K562 (cell line): Measurements from ENCODE around the gene CORO2A. TPM values are rescaled to one million over a fixed set of nuclear protein-coding genes. Genes with fewer than 3 reads are reported as not detected.

ENCODE experiments used
- ATF3 ChIP-seq, 2 experiments: fragments of 450-650 bp in 1 of 2; sonication (generic) in 1 of 2; formaldehyde crosslinking in 1 of 2; IDR thresholded peaks in 1 of 2; conservative IDR thresholded peaks in 1 of 2; 2 replicates each; pipeline versions ENCODE4 v1.6.1 to v1.8.1; 2016 to 2023; ENCODE audit warnings: mild to moderate bottlenecking in 2 of 2, moderate library complexity in 2 of 2, inconsistent platforms in 1 of 2, missing genetic modification reagents in 1 of 2
- BRCA1 ChIP-seq, 2 experiments: fragments of 450-650 bp in 1 of 2; sonication (generic) in 1 of 2; formaldehyde crosslinking in 1 of 2; IDR thresholded peaks; 2 replicates each; pipeline versions ENCODE4 v1.5.0 to v1.6.1; 2017 to 2020; ENCODE audit warnings: mild to moderate bottlenecking in 1 of 2, missing genetic modification reagents in 1 of 2
- CBFA2T2 ChIP-seq: fragments of 450-650 bp; conservative IDR thresholded peaks from 2 replicates; pipeline ENCODE4 v1.6.1; 2017; ENCODE audit warnings: mild to moderate bottlenecking
- CBX8 ChIP-seq: fragments of 200-600 bp; sonication (generic); IDR thresholded peaks from 2 replicates; pipeline ENCODE4 v1.6.1; 2012; ENCODE audit warnings: borderline replicate concordance, mixed run types, low read depth, mild to moderate bottlenecking, moderate library complexity, mixed read lengths, low read length, control low read depth, inconsistent platforms; ENCODE audit not compliant: poor library complexity, severe bottlenecking; ENCODE audit errors: extremely low read depth
- CCNT2 ChIP-seq: IDR thresholded peaks from 2 replicates; pipeline ENCODE4 v1.6.1; 2011; ENCODE audit warnings: borderline replicate concordance, low read depth, mild to moderate bottlenecking, moderate library complexity, mixed read lengths, low read length; ENCODE audit not compliant: insufficient read length; ENCODE audit errors: extremely low read depth
- CHD4 ChIP-seq: fragments of 200-600 bp; sonication (generic); IDR thresholded peaks from 3 replicates; pipeline ENCODE4 v1.6.1; 2012; ENCODE audit warnings: low read depth, mild to moderate bottlenecking, mixed read lengths, low read length, inconsistent platforms; ENCODE audit not compliant: insufficient read depth, insufficient replicate concordance, poor library complexity, severe bottlenecking
- CREB3L1 ChIP-seq: fragments of 450-650 bp; IDR thresholded peaks from 2 replicates; pipeline ENCODE4 v1.6.1; 2014; ENCODE audit warnings: low read depth, mild to moderate bottlenecking, moderate library complexity, borderline replicate concordance
- DDX20 ChIP-seq: fragments of 450-650 bp; IDR thresholded peaks from 2 replicates; pipeline ENCODE4 v1.6.1; 2016; ENCODE audit warnings: missing genetic modification characterization, low read depth, mild to moderate bottlenecking, missing compliant biosample characterization, moderate library complexity
- ETS2 ChIP-seq: IDR thresholded peaks from 2 replicates; pipeline ENCODE4 v1.6.1; 2016; ENCODE audit warnings: borderline replicate concordance, missing genetic modification characterization, mild to moderate bottlenecking, moderate library complexity, missing compliant biosample characterization; ENCODE audit not compliant: poor library complexity, severe bottlenecking
- ETV6 ChIP-seq, 3 experiments: fragments of 150-350 bp in 1 of 3; sonication (generic) in 1 of 3; formaldehyde crosslinking in 1 of 3; IDR thresholded peaks; 2 replicates each; pipeline versions ENCODE4 v1.6.1 to v1.8.0; 2014 to 2022; ENCODE audit warnings: borderline replicate concordance in 2 of 3, low read depth in 2 of 3, antibody characterized with exemption in 1 of 3, low read length in 1 of 3, mild to moderate bottlenecking in 1 of 3, missing genetic modification reagents in 1 of 3
- JUNB ChIP-seq: fragments of 450-650 bp; formaldehyde crosslinking; conservative IDR thresholded peaks from 2 replicates; pipeline ENCODE4 v1.4.0; 2020; ENCODE audit warnings: mild to moderate bottlenecking
- NFIC ChIP-seq: fragments of 450-650 bp; IDR thresholded peaks from 2 replicates; pipeline ENCODE4 v1.6.1; 2017; ENCODE audit warnings: mild to moderate bottlenecking, inconsistent platforms
- PHB ChIP-seq: fragments of 250-450 bp; sonication (Bioruptor Pico); IDR thresholded peaks from 2 replicates; pipeline ENCODE4 v1.5.0; 2021
- POLR2H ChIP-seq: IDR thresholded peaks from 2 replicates; pipeline ENCODE4 v1.6.1; 2016; ENCODE audit warnings: missing genetic modification characterization, low read depth, mild to moderate bottlenecking, control low read depth, missing compliant biosample characterization, moderate library complexity
- SMAD3 ChIP-seq: fragments of 450-650 bp; formaldehyde crosslinking; conservative IDR thresholded peaks from 2 replicates; pipeline ENCODE4 v1.4.0; 2020; ENCODE audit warnings: mild to moderate bottlenecking
- SREBF1 ChIP-seq: fragments of 150-350 bp; IDR thresholded peaks from 2 replicates; pipeline ENCODE4 v1.6.1; 2014; ENCODE audit warnings: antibody characterized with exemption, low read depth, low read length, borderline replicate concordance
- SRF ChIP-seq, 2 experiments: fragments of 250-450, 450-650 bp in 1 of 2; sonication (Bioruptor Pico) in 1 of 2; sonication (generic) in 1 of 2; formaldehyde crosslinking; IDR thresholded peaks; 2 replicates each; pipeline versions ENCODE4 v1.5.0 to v1.5.1; 2020 to 2022; ENCODE audit warnings: mild to moderate bottlenecking in 1 of 2, missing genetic modification reagents in 1 of 2
- TAF7 ChIP-seq: fragments of 450-650 bp; IDR thresholded peaks from 2 replicates; pipeline ENCODE4 v1.6.1; 2016; ENCODE audit warnings: missing genetic modification characterization, missing compliant biosample characterization
- VEZF1 ChIP-seq: fragments of 200-800 bp; sonication (Bioruptor generic); IDR thresholded peaks from 2 replicates; pipeline ENCODE4 v1.6.1; 2017; ENCODE audit warnings: missing genetic modification characterization, missing compliant biosample characterization
- ZNF274 ChIP-seq: IDR thresholded peaks from 2 replicates; pipeline ENCODE4 v1.6.1; 2011; ENCODE audit warnings: low read depth, mild to moderate bottlenecking, low read length, moderate library complexity, borderline replicate concordance
- ZNF766 ChIP-seq: fragments of 200-800 bp; sonication (Bioruptor generic); conservative IDR thresholded peaks from 2 replicates; pipeline ENCODE4 v1.6.1; 2016; ENCODE audit warnings: missing genetic modification characterization, missing compliant biosample characterization
- polyA plus RNA-seq, 8 experiments: library from polyadenylated mRNA; depleted of rRNA in 4 of 8; stranded (reverse) in 5 of 8; unstranded in 3 of 8; fragments of >200 nt; fragmentation: Nextera tagmentation in 2 of 8; fragmentation: Illumina TruSeq in 1 of 8; extraction: Ambion mirVana in 2 of 8; extraction: Trizol in 1 of 8; gene quantifications; 2 replicates each; pipeline versions ENCODE4 v1.2.1 to v1.2.3, GENCODE V29; 2011 to 2014; ENCODE audit warnings: inconsistent platforms in 1 of 8, missing spikeins in 1 of 8
- total RNA-seq, 7 experiments: library from RNA; depleted of rRNA in 6 of 7; stranded (reverse); fragments of >200 nt in 6 of 7; fragmentation: Illumina TruSeq in 2 of 7; extraction: Trizol in 2 of 7; gene quantifications; 2 replicates each; pipeline versions ENCODE4 v1.2.1 to v1.2.3, GENCODE V29; 2011 to 2021; ENCODE audit warnings: low replicate concordance in 1 of 7

CORO2A gene
- total and polyA plus RNA-seq, 9 of the 15 experiments (the other 6 are each of a cell fraction or from before 2014, with no cell fraction given): 9.5 to 26.6 (median 18.0) TPM

DNA sequence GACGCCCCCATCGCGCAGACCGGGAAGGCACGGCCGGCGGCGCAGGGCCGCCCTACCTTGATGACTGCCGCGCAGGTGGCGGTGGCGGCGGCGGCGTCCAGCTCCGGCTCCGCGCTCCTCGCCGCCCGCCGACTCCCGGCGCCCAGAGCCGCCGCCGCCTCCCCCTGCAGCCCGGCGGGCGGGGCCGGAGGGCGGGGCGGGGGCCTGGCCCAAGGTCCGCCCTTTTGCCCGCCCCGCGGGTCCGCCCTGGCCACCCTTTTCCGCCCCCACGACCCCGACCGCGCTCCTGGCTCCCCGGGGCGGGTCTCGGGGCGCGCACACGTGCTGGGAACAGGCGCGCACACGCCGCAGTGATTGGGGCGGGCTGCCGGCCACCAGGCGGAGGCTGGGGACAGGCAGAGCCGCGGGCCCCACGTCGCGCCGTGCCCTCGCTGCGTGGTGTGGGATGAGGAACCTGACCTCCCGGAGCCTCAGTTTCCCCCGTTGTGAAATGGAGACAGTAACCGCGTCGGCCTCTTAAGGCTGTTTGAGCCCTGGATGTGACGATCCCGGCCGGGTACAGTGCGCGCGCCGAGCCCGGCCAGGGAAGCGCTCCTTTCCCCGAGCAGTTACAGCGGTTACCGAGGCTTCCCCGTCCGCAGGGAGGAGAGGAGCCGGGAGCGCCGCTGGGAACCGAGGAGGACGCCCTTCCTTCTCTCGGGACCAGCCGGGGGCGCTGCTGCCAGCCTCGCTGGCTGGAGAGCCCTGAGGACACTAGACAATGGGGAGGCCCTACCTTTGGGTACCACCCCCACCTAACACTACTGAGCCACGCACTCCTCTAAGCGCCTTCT is at the start of gene CORO2A (continued):
- TF ChIP-seq SMAD3 (no peak), CREB3L1 (no peak), PHB (CRISPR knock-in tag) (no peak), DDX20 (no peak), VEZF1 (peak; percentile 96), ETV6 (IDR thresholded peaks at IDR 0.05; ENCODE audit: borderline replicate concordance in 1 of 2, low read depth in 2 of 2, low read length in 1 of 2) (no peak), ETV6 (CRISPR knock-in tag; IDR thresholded peaks at IDR 0.05; ENCODE audit: borderline replicate concordance) (0 out of 2 replicates have a peak, but pooled peaks have one; percentile 50), SRF (CRISPR knock-in tag; IDR thresholded peaks at IDR 0.05) (peak in 1 of 2 experiments; percentile 82; a peak in 2 of 4 replicates), BRCA1 (IDR thresholded peaks at IDR 0.05) (no peak), BRCA1 (CRISPR knock-in tag; IDR thresholded peaks at IDR 0.05) (no peak), NFIC (no peak), ZNF274 (no peak), CBFA2T2 (no peak), ZNF766 (CRISPR knock-in tag) (no peak), CCNT2 (no peak), SREBF1 (no peak), JUNB (no peak), POLR2H (no peak), ATF3 (IDR thresholded peaks at IDR 0.05) (no peak), ATF3 (CRISPR knock-in tag; conservative IDR thresholded peaks at IDR 0.05) (peak; percentile 36; the same call in 1 of the 2 replicates), CHD4 (no peak), CBX8 (no peak), TAF7 (tag) (no peak), ETS2 (tag) (no peak)
